Measurements from ENCODE around the gene CLIC4. TPM values are rescaled to one million over a fixed set of nuclear protein-coding genes. Genes with fewer than 3 reads are reported as not detected.
A peak's percentile ranks its signal among the peaks of the same experiment; 100 is the strongest.

The CLIC4 gene
- polyA plus RNA-seq, 3 donors: 9.7 to 38.1 (median 24.6) TPM

- no peaks in the 10 kb centered on the region for H3K27me3 ChIP-seq (ENCODE audit: control insufficient read depth in 2 of 2, insufficient read depth in 2 of 2, low read length in 2 of 2)
- H3K9ac ChIP-seq (ENCODE audit: insufficient read depth, low read length, poor library complexity, severe bottlenecking): no peak overlapping the region
- H3K79me2 ChIP-seq (ENCODE audit: insufficient read depth, low read length): no peaks in the 10 kb centered on the region
- Mint-ChIP-seq H3K4me1 (peaks cover 35% of the 10 kb centered on the region), H3K27ac (peak overlapping the region in 1 of 7 donors; percentile 75), H3K4me3 (no peak overlapping the region), H3K27me3 (ENCODE audit: low read depth in 3 of 3) (peaks cover 0 to 8% (median 4%) of the 10 kb centered on the region in 3 donors), H3K9me3 (peaks cover 0 to 5% (median 3%) of the 10 kb centered on the region in 7 donors), H3K36me3 (no peaks in the 10 kb centered on the region)
- H3K9me3 ChIP-seq (replicated peaks in 1 of 2; ENCODE audit: control insufficient read depth in 1 of 2, insufficient read depth in 1 of 2, low read length in 2 of 2): no peaks in the 10 kb centered on the region
- H2AFZ ChIP-seq (ENCODE audit: insufficient read depth, low read depth, low read length, poor library complexity, severe bottlenecking): no peak overlapping the region
- H3K4me3 ChIP-seq (replicated peaks in 1 of 3; ENCODE audit: low read depth in 2 of 3, low read length in 3 of 3): no peak overlapping the region
- WGBS (ENCODE audit: insufficient coverage): 96% methylated on average over 8 of the region's 13 CpGs
- peaks cover 31 to 37% of the 10 kb centered on the region in 2 donors for H3K4me1 ChIP-seq (ENCODE audit: control insufficient read depth in 1 of 2, insufficient read depth in 2 of 2, low read length in 2 of 2)
- H3K4me2 ChIP-seq (replicated peaks; ENCODE audit: extremely low read depth, low read length, poor library complexity, severe bottlenecking): no peak overlapping the region
- no peaks in the 10 kb centered on the region for H3K36me3 ChIP-seq (replicated peaks in 1 of 2; ENCODE audit: control insufficient read depth in 1 of 2, insufficient read depth in 2 of 2, low read length in 2 of 2)
- intact Hi-C loops (cut with micrococcal nuclease): no loop called here
- no peak for TF ChIP-seq CTCF (IDR thresholded peaks at IDR 0.05)
- H4K20me1 ChIP-seq (ENCODE audit: insufficient read depth, low read length): no peaks in the 10 kb centered on the region
- no peak for DNase-seq
- H3K27ac ChIP-seq (ENCODE audit: low read depth in 1 of 2, low read length in 2 of 2): no peak overlapping the region
Observed at GRCh38 chr1:24724345-24725208, 20.7 kb upstream of the CLIC4 start.

GRCh38 chr1:24725209-24725651 lies 20.0 kb upstream of the CLIC4 start:
- Mint-ChIP-seq H3K36me3 (no peaks in the 10 kb centered on the region), H3K9me3 (peaks cover 0 to 5% (median 3%) of the 10 kb centered on the region in 7 donors), H3K27me3 (ENCODE audit: low read depth in 3 of 3) (peaks cover 0 to 8% (median 4%) of the 10 kb centered on the region in 3 donors), H3K4me1 (peaks cover 28% of the 10 kb centered on the region), H3K27ac (peak overlapping the region in 2 of 7 donors; percentile 36 to 75), H3K4me3 (no peak overlapping the region)
- Histone ChIP-seq H3K79me2 (ENCODE audit: insufficient read depth, low read length) (no peaks in the 10 kb centered on the region), H3K4me3 (replicated peaks in 1 of 3; ENCODE audit: low read depth in 2 of 3, low read length in 3 of 3) (no peak overlapping the region), H3K27ac (ENCODE audit: low read depth in 1 of 2, low read length in 2 of 2) (no peak overlapping the region), H3K9me3 (replicated peaks in 1 of 2; ENCODE audit: control insufficient read depth in 1 of 2, insufficient read depth in 1 of 2, low read length in 2 of 2) (no peaks in the 10 kb centered on the region), H3K4me2 (replicated peaks; ENCODE audit: extremely low read depth, low read length, poor library complexity, severe bottlenecking) (no peak overlapping the region), H3K27me3 (ENCODE audit: control insufficient read depth in 2 of 2, insufficient read depth in 2 of 2, low read length in 2 of 2) (no peaks in the 10 kb centered on the region), H3K36me3 (replicated peaks in 1 of 2; ENCODE audit: control insufficient read depth in 1 of 2, insufficient read depth in 2 of 2, low read length in 2 of 2) (no peaks in the 10 kb centered on the region), H3K9ac (ENCODE audit: insufficient read depth, low read length, poor library complexity, severe bottlenecking) (no peak overlapping the region), H2AFZ (ENCODE audit: insufficient read depth, low read depth, low read length, poor library complexity, severe bottlenecking) (no peak overlapping the region), H3K4me1 (ENCODE audit: control insufficient read depth in 1 of 2, insufficient read depth in 2 of 2, low read length in 2 of 2) (peaks cover 25 to 31% of the 10 kb centered on the region in 2 donors), H4K20me1 (ENCODE audit: insufficient read depth, low read length) (no peaks in the 10 kb centered on the region)
- 100% methylated on average over 2 of the region's 5 CpGs for WGBS (ENCODE audit: insufficient coverage)
- DNase-seq: no peak
- TF ChIP-seq CTCF (IDR thresholded peaks at IDR 0.05): no peak
- intact Hi-C loops (cut with micrococcal nuclease): no loop called here
